NCI-H146 treated with DMSO at 0.1 percent for 48 hours (cell line): ENCODE measurements around the gene OR52W1.

Experiments
- DNase-seq: peaks from one replicate; lab custom pipeline; 2025; ENCODE audit not compliant: unreplicated experiment; lab: John Stamatoyannopoulos, UW

OR52W1 gene, protein sequence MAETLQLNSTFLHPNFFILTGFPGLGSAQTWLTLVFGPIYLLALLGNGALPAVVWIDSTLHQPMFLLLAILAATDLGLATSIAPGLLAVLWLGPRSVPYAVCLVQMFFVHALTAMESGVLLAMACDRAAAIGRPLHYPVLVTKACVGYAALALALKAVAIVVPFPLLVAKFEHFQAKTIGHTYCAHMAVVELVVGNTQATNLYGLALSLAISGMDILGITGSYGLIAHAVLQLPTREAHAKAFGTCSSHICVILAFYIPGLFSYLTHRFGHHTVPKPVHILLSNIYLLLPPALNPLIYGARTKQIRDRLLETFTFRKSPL

DNA sequence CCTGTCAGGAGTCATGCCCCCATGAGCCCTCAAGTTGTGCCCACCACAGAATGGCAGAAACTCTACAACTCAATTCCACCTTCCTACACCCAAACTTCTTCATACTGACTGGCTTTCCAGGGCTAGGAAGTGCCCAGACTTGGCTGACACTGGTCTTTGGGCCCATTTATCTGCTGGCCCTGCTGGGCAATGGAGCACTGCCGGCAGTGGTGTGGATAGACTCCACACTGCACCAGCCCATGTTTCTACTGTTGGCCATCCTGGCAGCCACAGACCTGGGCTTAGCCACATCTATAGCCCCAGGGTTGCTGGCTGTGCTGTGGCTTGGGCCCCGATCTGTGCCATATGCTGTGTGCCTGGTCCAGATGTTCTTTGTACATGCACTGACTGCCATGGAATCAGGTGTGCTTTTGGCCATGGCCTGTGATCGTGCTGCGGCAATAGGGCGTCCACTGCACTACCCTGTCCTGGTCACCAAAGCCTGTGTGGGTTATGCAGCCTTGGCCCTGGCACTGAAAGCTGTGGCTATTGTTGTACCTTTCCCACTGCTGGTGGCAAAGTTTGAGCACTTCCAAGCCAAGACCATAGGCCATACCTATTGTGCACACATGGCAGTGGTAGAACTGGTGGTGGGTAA, at the start of gene OR52W1:
Gene OR52W1, plus strand, starts transcription at position 51 of the 637 bp plus-strand sequence. Its CDS starts 0 bp downstream, at position 51.
- no peak for DNase-seq

DNA sequence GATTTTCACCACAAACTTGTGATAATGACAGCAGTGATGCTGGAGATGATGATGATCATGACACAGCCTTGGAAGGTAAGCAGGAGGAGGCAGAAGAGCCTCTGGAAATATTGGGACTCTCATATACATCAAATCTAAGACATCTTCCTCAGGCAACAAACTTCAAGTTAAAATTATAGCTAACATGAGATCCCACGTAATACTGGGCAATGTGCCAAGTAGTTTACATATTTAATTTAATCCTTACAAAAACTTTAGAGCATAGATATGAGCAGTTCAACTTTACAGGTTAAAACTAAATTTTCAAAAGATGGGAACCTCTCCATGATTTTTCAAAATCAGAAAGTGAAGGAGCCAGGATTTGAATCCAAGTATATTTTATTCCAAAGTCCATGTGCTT, 47.9 kb upstream of the OR52W1 start:
- no peak for DNase-seq

DNA sequence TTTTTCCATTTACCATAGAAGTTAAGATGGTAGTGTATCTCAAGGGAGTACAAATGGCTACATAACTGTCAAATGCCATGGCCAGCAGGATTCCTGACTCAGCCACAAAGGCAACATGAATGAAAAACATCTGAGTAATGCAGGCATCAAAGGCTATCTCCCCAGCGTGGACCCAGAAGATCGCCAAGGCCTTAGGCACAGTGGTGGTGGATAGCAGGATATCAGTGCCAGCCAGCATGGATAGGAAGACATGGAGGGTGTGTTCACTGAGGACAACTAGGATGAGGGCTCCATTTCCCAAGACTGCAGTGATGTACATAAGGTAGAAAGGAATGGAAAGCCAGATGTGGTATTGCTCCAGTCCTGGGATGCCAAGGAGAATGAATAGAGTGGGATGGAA, 46.9 kb upstream of the OR52W1 start:
- no peak for DNase-seq

DNA sequence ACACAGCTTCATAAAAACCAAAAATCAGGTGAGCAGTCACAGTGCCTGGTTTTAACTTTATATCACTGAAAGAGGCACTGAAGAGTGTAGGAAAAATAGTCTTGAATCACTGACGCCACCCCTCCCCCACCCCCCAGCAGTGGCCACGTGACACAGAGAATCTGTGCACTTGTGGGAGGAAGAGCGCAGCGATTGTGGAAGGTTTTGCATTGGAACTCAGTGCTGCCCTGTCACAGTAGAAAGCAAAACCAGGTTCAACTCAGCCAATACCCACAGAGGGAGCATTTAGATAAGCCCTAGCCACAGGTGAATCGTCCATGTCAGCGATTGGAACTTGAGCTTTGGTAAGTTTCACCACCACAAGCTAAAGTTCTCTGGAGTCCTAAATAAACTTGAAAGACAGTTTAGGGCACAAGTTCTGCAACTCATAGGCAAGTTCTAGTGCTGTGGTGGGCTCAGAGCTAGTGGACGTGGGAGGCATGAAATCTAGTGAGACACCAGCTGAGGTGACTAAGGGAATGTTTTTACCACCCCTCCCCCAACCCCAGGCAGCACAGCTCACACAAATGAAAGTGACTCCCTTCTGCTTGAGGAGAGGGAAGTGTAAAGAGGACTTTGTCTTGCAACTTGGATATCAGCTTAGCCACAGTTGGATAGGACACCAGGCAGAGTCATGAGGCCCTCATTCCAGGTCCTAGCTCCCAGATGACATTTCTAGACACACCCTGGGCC, 42.2 kb upstream of the OR52W1 start:
- DNase-seq: no peak

DNA sequence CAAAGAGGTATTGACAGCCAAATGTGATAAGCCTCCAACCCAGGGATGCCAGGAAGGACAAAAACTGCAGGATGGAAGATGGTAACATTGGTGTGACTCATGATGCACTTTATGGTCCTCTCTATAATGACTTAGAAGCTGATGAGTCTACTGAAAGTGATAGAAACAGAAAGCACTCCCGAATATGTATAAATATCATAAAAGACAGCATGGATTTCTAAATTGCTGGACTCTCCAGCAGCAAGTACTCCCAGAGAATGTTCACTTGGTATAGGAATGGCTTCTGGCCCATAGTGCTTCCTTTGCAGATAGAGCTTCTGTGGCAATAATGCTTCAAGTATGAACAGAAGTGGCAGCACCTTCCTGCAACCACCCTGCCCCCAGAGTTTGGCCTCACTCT, 28.8 kb upstream of the OR52W1 start, which contains the start of gene OR52B2:
Gene OR52B2, minus strand, starts transcription at position 101 of the 400 bp plus-strand sequence. Its CDS starts 0 bp downstream, at position 101.
- no peak for DNase-seq

DNA sequence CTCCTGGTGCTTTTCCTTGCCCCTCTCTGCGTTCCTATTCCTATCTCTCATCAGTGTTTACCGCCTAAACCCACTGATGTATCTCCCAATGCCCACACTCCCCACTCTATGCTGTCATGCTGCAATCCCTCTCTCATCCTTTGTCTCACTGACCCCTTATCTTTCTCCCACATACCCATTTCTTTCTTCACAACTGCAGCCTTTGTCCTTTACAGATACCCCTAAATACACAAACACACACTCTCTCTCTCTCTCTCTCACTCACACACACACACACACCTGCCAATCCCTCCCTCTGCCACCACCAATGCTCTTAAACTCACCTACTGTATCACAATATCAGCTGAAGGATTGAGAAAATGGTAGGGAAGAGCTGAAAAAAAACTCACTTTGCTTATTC, 23.6 kb upstream of the OR52W1 start:
- DNase-seq: no peak

DNA sequence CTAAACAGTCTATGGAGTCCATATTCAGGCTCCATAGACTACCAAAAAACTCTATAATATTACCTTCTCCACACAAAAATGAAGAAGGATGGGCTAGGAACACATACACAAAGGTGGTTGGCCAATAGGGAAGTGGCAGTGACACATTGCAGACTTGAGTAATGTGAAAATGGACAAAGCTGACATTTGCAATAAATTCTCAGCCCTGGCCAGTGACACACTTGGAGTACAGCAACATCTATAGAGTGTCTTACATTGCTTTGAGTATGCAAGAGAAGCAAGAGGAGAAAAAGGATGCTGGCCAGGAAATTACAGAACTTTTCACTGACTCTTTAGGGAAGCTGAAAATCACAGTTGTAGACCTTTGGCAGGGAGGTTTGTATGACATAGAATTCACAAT, 7.3 kb upstream of the OR52W1 start:
- DNase-seq: no peak

DNA sequence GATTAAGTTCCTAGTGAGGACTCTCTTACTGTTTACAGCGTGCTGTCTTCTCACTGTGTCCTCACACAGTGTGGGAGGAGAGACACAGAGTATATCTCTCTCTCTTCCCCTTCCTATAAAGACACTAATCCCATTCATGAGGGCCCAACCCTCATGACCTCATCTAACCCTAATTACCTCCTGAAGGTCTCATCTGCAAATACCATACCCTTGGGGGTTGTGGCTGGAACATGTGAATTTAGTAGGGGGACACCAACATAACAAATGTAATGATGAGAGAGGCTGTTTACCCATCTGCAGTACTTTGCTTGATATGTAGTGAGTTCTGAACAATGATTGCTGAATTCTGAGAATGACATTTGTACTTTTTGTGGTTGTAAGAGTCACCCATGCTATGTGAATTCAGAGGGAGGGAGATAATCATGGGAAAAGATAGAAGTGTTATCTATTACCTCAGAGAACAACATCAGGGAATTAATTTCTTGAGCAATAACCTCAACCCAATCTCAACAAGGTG, 4.9 kb upstream of the OR52W1 start:
- no peak for DNase-seq

DNA sequence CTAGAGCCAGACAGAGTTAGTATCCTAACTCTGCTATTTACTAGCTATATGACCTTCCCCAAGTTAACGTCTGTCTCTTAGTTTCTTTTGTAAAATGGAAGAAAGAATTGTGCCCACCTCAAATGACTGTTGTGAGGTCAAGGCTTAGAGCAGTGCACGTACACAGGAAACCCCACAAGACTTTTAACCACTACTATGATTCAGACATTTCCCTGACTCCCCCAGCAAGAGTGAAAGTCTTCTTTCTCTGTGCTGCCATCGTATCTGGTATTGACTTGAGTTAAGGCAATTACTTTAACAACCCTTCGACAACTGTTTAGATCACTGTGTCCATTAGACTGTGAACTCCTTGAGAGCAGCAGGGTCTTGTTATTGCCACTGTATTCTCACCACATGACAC, 2.6 kb upstream of the OR52W1 start:
- DNase-seq: no peak

DNA sequence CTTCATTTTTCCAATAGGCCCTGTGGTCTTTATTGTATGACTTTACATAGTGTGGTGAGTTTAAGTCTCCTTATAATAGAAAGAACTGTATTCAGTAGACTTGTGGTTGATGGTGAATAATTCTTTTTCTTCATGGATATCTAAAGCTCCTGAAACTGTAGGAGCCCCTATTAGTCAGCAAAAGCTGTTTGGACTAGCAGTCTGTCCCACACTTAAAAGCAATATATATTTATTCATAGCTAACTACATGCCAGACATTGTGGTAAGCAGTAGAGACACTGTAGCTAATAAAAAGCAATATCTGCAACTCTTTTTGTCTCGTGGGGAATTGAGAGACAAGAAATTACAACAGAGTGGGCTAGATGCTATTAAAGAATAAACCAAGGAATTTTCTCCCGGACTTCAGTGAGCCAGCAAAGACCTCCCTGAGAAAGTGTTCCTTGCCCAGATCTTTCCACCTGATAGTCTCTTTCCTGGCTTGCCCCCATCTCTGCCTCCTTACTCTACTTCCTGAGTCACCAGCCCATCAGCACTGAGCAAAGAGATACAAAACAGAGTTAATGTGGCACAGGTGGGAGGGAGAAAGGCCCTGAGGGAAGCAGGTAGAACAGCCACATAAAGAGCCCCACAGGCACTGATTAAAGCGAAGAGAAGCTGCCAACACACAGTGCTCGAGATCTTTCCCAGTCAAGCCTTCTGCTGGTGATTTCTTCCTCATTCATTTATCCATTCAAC, 1.4 kb upstream of the OR52W1 start:
- no peak for DNase-seq

DNA sequence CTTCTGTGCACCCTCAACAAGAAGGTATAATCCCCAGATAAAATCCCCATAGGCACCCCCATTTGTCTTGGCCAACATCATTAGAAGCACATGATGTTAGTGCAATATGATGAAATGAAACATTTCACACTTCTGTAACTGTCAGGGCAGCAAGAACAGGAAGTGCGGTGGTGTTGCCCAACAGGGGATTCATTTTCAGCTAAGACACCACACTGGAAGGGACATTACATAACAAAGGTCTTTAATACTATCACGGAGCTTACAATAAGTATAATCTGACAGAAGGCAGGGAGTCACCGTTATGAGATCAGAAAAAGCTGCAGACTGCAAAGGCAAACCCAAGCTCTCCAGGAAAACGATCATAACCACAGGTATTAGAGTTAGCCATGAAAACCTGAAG, 2.0 kb downstream of the OR52W1 start:
- DNase-seq: no peak

DNA sequence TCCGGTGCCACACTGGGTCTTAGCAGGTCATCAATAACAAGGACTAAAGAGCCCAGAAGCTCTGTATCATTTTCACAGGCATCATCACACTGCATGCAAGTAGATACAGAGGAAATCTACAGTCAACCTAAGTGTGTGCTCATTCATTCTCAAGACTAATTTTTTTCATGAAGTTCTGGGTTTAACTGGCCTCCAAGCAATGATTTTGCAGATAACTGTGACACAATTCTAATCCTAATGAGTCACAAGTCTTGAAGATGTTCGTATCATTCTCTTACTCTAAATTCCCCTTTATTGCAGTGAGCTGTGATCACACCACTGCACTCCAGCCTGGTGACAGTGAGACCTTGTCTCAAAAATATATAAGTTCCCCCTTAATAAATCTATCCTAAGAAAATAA, 2.5 kb downstream of the OR52W1 start:
- DNase-seq: no peak

DNA sequence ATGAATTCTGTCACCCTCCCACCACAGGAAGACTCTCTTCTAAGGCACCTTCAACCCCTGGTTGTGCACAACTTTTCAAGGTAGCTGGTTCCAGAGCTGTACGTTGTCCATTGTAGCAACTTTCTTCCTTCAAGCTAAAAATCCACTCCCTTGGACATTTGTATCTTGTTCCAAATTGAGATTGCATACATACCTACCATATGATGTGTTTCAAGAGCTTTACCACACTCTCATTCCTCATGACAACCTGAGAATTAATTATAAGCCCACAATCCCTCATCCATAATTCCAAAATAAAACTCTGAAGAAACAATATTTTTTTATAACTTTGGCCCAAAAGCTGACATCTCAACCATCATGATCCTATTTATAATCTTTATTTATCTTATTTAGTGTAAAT, 3.0 kb downstream of the OR52W1 start:
- no peak for DNase-seq

DNA sequence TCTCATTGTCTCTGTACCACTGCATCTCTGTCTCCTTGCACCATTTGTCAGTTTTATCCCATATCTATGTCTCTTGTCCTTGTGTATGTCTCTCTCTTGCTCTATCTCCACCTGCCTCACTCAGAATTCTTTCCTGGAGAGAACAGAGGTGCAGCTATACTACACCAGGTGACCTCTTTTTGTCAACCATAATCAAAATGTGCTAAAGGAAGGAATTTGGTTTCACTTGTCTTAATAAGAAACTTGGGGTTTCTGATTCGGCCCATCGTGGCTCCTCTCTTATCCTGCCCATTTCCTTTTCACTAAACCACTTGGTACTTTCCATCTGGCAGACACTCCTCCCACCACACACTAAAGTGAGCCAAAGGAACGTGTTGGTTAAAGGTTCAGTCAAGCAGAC, 4.3 kb downstream of the OR52W1 start:
- no peak for DNase-seq

DNA sequence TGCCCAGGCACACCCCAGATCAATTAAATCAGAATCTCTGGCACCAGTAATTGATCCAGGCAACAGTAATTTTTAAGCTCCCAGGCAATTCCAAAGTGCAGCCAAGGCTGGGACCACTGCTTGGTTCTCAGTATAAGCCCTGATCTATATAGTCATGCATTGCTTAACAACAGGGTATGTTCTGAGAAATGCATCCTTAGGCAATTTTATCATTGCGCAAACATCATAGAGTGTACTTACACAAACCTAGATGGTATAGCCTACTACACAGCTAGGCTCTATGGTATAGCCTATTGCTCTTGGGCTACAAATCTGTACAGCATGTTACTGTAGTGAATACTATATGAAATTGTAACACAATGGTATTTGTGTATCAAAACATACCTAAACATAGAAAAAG, 5.7 kb downstream of the OR52W1 start:
- DNase-seq: no peak

DNA sequence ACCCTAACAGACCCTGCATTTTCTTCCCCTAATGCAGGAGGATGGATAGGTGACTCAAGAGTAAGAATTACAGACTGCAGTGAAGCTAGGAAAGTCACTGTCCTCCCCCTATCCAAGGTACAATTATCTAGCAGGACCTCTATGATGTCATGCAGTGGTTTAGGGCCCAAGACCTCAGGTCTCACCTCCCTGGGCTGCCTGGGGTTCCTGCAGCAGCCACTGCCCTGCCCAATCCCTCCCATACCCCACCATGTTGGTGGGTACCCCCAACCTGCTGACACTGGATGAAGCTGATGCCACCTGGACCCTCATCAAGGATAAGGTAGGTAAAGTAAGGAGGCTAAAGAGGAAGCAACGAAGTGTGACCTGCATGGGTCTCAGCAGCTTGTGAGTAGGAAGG, 6.3 kb downstream of the OR52W1 start, which contains the start of gene C11orf42:
Gene C11orf42, plus strand, starts transcription at position 192 of the 400 bp plus-strand sequence. Its CDS starts 59 bp downstream, at position 251.
- DNase-seq: no peak

DNA sequence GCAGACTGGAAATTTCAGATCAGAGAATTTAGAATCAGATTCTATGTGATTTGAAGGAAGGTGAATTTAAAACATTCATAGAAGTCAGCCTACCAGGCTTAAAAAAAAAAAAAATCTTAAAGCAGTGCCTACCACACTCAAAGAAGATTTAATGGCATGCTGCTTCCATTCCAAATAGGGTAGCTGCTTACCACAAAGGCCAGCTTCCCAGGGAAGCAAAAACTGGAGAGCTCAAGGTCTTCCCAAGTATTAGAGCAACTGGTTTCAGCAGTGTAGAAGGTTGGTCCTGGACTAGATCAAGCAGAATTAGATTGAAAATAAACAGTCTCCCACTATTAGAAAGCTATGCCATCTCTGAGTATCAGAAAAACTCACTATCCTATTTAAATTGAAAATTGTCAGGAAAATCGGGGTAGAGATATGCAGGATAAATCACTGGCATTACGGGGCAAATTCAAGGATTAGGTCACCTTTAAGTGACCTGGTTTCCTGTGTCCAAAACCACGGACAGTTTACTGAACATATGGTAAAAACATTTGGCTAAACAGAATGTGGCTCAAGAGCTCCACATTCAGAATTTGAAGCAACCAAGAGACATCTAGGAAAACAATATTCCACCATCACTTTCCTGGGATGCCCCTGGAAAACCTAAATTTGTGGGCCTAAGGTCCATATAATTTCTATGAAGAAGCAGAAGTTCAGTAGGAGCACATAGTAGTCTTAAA, 7.6 kb downstream of the OR52W1 start:
- no peak for DNase-seq

DNA sequence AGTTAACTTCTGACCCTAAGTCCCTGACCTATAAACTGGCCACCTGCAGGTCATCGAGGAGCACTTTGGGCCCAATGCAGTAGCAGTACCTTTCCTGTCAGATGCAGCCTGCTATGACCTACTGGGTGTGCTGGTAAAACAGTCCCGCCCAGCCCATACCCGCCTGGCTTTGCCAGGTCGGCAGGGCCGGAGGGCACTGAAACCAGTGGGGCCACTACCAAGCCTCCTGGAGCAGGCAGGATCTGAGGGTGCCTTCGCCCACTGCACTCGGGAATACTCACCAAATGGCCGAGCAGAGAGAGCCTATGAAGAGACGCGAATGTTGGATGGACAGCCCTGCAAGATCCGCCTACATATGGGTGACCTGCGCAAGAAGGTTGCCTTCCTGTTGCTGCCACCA, 10.8 kb downstream of the OR52W1 start:
- DNase-seq: no peak

DNA sequence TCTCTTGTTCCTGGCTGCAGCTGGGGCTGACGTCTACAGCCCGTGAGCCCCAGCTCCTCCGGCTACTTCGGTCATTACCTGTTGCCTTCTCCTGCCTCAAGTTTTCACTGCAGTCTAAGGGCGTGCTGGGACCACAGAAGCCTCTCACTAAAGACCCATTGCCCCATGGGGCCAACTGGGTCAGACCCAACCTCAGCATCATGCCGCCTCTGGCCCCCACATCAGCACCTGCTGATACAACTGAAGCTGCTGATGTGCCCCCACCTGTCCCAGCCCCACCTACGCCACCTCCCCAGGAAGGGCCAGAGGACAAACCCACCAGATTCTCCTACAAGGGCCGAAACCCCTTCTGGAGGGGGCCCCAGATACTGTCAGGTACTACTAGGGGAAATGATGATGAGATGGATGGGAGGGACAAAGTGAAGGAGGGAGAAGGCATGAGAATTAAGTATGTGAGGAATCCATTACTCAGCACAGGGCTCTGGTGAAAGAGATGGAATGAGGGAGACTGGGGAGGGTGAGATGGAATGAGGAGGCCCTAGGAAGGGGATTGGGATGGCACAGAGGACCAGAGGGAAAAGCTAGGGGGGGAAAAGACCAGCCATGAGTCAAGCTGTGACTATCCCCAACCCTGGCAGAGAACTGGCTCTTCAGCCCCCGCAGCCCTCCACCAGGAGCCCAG, 11.4 kb downstream of the OR52W1 start:
- no peak for DNase-seq

DNA sequence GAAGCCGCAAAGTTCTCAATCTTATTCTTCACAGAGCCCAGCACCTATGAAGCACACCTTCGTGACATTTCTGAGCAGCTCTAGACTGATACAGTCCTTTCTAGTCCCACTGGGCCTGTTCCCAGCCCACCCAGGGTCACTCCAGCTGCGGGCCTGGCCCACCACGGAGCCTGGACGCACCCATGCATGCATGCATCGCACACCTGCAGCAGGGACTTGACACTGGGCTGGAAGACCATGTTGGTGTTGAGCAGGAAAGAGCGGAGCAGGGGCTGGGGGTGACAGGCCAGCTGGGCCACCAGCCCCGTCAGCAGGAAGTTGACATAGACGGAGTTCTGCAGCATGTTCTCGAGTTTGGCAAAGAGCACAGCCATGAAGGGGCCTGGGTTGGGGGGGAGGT, 15.5 kb downstream of the OR52W1 start:
- DNase-seq: no peak
